ENCODE data around the gene AMMECR1. TPM values are rescaled to one million over a fixed set of nuclear protein-coding genes. Genes with fewer than 3 reads are reported as not detected.

The AMMECR1 gene
- total RNA-seq, 1 donor from 2014 or later = 17.8 TPM

GRCh38 chrX:110277609-110278008, 40.3 kb downstream of the AMMECR1 start:
- peaks cover 2% of the 10 kb centered on the region for H3K9me3 Mint-ChIP-seq (ENCODE audit: low read depth)
- H3K27me3 Mint-ChIP-seq (ENCODE audit: low read depth) = no peaks in the 10 kb centered on the region
- no peak for TF ChIP-seq CTCF (IDR thresholded peaks at IDR 0.05)
- no peak overlapping the region for H3K27ac Mint-ChIP-seq (ENCODE audit: unreplicated experiment)
- H3K36me3 Mint-ChIP-seq (ENCODE audit: low read depth) = no peaks in the 10 kb centered on the region
- H3K4me1 Mint-ChIP-seq (ENCODE audit: low read depth) = peaks cover 30% of the 10 kb centered on the region
- DNase-seq (ENCODE audit: low spot score) = no peak
- no peak overlapping the region for H3K4me3 Mint-ChIP-seq (ENCODE audit: unreplicated experiment)

GRCh38 chrX:110276778-110277177, 41.1 kb downstream of the AMMECR1 start:
- no peak overlapping the region for H3K27ac Mint-ChIP-seq (ENCODE audit: unreplicated experiment)
- TF ChIP-seq CTCF (IDR thresholded peaks at IDR 0.05) = no peak
- peaks cover 2% of the 10 kb centered on the region for H3K9me3 Mint-ChIP-seq (ENCODE audit: low read depth)
- peaks cover 27% of the 10 kb centered on the region for H3K4me1 Mint-ChIP-seq (ENCODE audit: low read depth)
- no peaks in the 10 kb centered on the region for H3K27me3 Mint-ChIP-seq (ENCODE audit: low read depth)
- H3K36me3 Mint-ChIP-seq (ENCODE audit: low read depth) = no peaks in the 10 kb centered on the region
- no peak overlapping the region for H3K4me3 Mint-ChIP-seq (ENCODE audit: unreplicated experiment)
- DNase-seq (ENCODE audit: low spot score) = no peak

GRCh38 chrX:110268886-110269285, 49.0 kb downstream of the AMMECR1 start:
- Mint-ChIP-seq H3K9me3 (ENCODE audit: low read depth) (no peaks in the 10 kb centered on the region), H3K27me3 (ENCODE audit: low read depth) (no peaks in the 10 kb centered on the region), H3K4me3 (ENCODE audit: unreplicated experiment) (no peak overlapping the region), H3K36me3 (ENCODE audit: low read depth) (no peaks in the 10 kb centered on the region), H3K4me1 (ENCODE audit: low read depth) (peaks cover 15% of the 10 kb centered on the region), H3K27ac (ENCODE audit: unreplicated experiment) (no peak overlapping the region)
- DNase-seq (ENCODE audit: low spot score) = no peak
- no peak for TF ChIP-seq CTCF (IDR thresholded peaks at IDR 0.05)

GRCh38 chrX:110268395-110268794, 49.5 kb downstream of the AMMECR1 start:
- Mint-ChIP-seq H3K4me1 (ENCODE audit: low read depth) (peaks cover 15% of the 10 kb centered on the region), H3K4me3 (ENCODE audit: unreplicated experiment) (no peak overlapping the region), H3K36me3 (ENCODE audit: low read depth) (no peaks in the 10 kb centered on the region), H3K27me3 (ENCODE audit: low read depth) (no peaks in the 10 kb centered on the region), H3K9me3 (ENCODE audit: low read depth) (no peaks in the 10 kb centered on the region), H3K27ac (ENCODE audit: unreplicated experiment) (peak overlapping the region; percentile 4)
- no peak for TF ChIP-seq CTCF (IDR thresholded peaks at IDR 0.05)
- DNase-seq (ENCODE audit: low spot score) = no peak

GRCh38 chrX:110267874-110268273, 50.0 kb downstream of the AMMECR1 start:
- H3K27ac Mint-ChIP-seq (ENCODE audit: unreplicated experiment) = peak overlapping the region; percentile 4
- no peaks in the 10 kb centered on the region for H3K9me3 Mint-ChIP-seq (ENCODE audit: low read depth)
- H3K4me3 Mint-ChIP-seq (ENCODE audit: unreplicated experiment) = no peak overlapping the region
- no peak for TF ChIP-seq CTCF (IDR thresholded peaks at IDR 0.05)
- no peak for DNase-seq (ENCODE audit: low spot score)
- H3K27me3 Mint-ChIP-seq (ENCODE audit: low read depth) = no peaks in the 10 kb centered on the region
- no peaks in the 10 kb centered on the region for H3K36me3 Mint-ChIP-seq (ENCODE audit: low read depth)
- peaks cover 19% of the 10 kb centered on the region for H3K4me1 Mint-ChIP-seq (ENCODE audit: low read depth)
